Activated B cell treated with CpG ODN at 0.5 μM for 24 hours (primary cell): ENCODE results near the gene ULBP3. TPM values are rescaled to one million over a fixed set of nuclear protein-coding genes. Genes with fewer than 3 reads are reported as not detected.

Source experiments
- ATAC-seq: fragments of 200-7000 bp; cut with Tn5 transposase; one replicate; pipeline ENCODE4 v1.10.0; 2021; ENCODE audit warnings: low read depth, mild to moderate bottlenecking, moderate library complexity
- CTCF ChIA-PET: fragments of 350-600 bp; sonication (Branson Sonifier 250); formaldehyde crosslinking; loops from one replicate; lab custom pipeline; 2021; ENCODE audit warnings: antibody characterized with exemption; lab: Charles Lee
- POLR2A ChIA-PET: fragments of 350-600 bp; sonication (Branson Sonifier 250); formaldehyde crosslinking; loops from one replicate; lab custom pipeline; 2021; ENCODE audit warnings: antibody characterized with exemption; lab: Charles Lee
- DNase-seq: peaks from one replicate; pipeline ENCODE4 v3.0.0; 2022
- H3K27ac Mint-ChIP-seq: one replicate; pipeline ENCODE4 v1.8.0; 2020; ENCODE audit warnings: mixed read lengths
- H3K27me3 Mint-ChIP-seq: one replicate; pipeline ENCODE4 v1.8.0; 2021; ENCODE audit warnings: mixed read lengths
- H3K36me3 Mint-ChIP-seq: one replicate; pipeline ENCODE4 v1.8.0; 2021; ENCODE audit warnings: low read depth, mixed read lengths
- H3K4me1 Mint-ChIP-seq: one replicate; pipeline ENCODE4 v1.8.0; 2021; ENCODE audit warnings: mixed read lengths
- H3K4me3 Mint-ChIP-seq: one replicate; pipeline ENCODE4 v1.8.0; 2020; ENCODE audit warnings: mild to moderate bottlenecking, mixed read lengths
- H3K9me3 Mint-ChIP-seq: one replicate; pipeline ENCODE4 v1.8.0; 2020; ENCODE audit warnings: mixed read lengths
- intact Hi-C: fragments of 100-400 bp; cut with micrococcal nuclease; formaldehyde crosslinking; loops from one replicate; pipeline ENCODE4 v1.15.1; 2024
- total RNA-seq: library from RNA; stranded (reverse); gene quantifications from 2 replicates; pipeline ENCODE4 v1.2.3, GENCODE V29; 2022
- TF ChIP-seq, protein P1 (sequence below): fragments of 200-600 bp; IDR thresholded peaks from one replicate; pipeline ENCODE4 v1.8.0; 2022; ENCODE audit warnings: antibody characterized with exemption, mild to moderate bottlenecking

ULBP3 gene
- total RNA-seq, 1 donor from 2014 or later = 0.80 TPM

- intact Hi-C loops = no loop called here
- CTCF ChIA-PET = no interaction called here
- ATAC-seq (no peak), DNase-seq (no peak)
- H3K36me3 Mint-ChIP-seq = no peaks in the 10 kb centered on the region
- H3K4me1 Mint-ChIP-seq = no peaks in the 10 kb centered on the region
- POLR2A ChIA-PET = no interaction called here
- TF ChIP-seq, protein P1, sequence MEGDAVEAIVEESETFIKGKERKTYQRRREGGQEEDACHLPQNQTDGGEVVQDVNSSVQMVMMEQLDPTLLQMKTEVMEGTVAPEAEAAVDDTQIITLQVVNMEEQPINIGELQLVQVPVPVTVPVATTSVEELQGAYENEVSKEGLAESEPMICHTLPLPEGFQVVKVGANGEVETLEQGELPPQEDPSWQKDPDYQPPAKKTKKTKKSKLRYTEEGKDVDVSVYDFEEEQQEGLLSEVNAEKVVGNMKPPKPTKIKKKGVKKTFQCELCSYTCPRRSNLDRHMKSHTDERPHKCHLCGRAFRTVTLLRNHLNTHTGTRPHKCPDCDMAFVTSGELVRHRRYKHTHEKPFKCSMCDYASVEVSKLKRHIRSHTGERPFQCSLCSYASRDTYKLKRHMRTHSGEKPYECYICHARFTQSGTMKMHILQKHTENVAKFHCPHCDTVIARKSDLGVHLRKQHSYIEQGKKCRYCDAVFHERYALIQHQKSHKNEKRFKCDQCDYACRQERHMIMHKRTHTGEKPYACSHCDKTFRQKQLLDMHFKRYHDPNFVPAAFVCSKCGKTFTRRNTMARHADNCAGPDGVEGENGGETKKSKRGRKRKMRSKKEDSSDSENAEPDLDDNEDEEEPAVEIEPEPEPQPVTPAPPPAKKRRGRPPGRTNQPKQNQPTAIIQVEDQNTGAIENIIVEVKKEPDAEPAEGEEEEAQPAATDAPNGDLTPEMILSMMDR = no peak
- no peaks in the 10 kb centered on the region for H3K9me3 Mint-ChIP-seq
- peaks cover 48% of the 10 kb centered on the region for H3K27me3 Mint-ChIP-seq
- H3K4me3 Mint-ChIP-seq = no peak overlapping the region
- H3K27ac Mint-ChIP-seq = no peak overlapping the region
Measured at GRCh38 chr6:150046943-150047342, 22.0 kb downstream of the ULBP3 start.

- ChIA-PET POLR2A (no interaction called here), CTCF (no interaction called here)
- H3K4me1 Mint-ChIP-seq = no peaks in the 10 kb centered on the region
- peaks cover 56% of the 10 kb centered on the region for H3K27me3 Mint-ChIP-seq
- H3K9me3 Mint-ChIP-seq = no peaks in the 10 kb centered on the region
- H3K27ac Mint-ChIP-seq = no peak overlapping the region
- DNase-seq (no peak), ATAC-seq (no peak)
- intact Hi-C loops = no loop called here
- TF ChIP-seq, protein P1 = no peak
- no peaks in the 10 kb centered on the region for H3K36me3 Mint-ChIP-seq
- H3K4me3 Mint-ChIP-seq = no peak overlapping the region
Measured at GRCh38 chr6:150044621-150045145, 24.2 kb downstream of the ULBP3 start.

DNA sequence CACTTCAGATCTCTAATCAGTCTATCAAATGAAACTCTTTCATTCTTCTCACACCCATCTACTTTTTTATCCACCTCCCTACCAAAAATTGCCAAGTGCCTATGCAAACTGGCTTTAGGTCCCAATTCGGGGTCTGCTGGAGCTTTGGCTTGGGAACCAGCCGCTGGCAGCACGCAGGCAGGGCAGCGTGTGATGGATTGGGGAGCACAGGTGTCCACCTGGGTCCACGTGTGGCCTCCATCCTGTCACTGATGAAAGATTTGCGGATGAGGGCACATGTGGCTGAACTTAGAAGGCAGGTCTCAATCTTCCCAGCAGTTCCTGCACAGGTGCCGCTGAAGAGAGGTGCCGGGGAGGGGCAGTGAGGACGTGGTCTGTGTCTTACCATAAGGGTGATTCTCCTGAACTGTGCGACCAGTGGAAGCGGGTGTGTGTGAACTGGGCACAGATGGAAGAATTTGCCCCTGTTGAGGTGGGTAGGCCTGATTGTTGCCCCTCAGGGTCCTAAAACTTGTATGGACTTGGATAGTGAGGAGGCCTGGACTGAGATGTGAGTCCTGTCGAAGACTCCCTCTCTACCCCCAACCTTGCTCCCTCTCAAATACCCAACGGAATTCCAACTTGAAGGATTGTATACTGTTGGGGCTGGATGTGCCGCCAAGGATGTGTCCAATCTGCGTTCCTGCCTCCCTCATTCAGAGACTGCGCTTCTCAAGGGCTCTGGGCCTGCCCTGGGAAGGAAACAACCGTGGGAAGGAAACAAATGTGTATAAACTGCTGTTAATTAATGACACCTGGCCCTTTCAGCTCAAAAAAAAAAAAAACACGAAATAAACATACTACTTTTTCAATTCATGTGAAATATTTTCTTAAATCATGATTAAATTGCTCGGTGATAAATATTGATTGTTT is 25.2 kb downstream of the ULBP3 start:
- Mint-ChIP-seq H3K4me3 (no peak overlapping the region), H3K9me3 (no peaks in the 10 kb centered on the region), H3K27me3 (peaks cover 65% of the 10 kb centered on the region), H3K27ac (no peak overlapping the region), H3K4me1 (no peaks in the 10 kb centered on the region), H3K36me3 (no peaks in the 10 kb centered on the region)
- DNase-seq (no peak), ATAC-seq (no peak)
- CTCF ChIA-PET = no interaction called here
- TF ChIP-seq, protein P1 = no peak
- intact Hi-C loops = no loop called here
- POLR2A ChIA-PET = no interaction called here

DNA sequence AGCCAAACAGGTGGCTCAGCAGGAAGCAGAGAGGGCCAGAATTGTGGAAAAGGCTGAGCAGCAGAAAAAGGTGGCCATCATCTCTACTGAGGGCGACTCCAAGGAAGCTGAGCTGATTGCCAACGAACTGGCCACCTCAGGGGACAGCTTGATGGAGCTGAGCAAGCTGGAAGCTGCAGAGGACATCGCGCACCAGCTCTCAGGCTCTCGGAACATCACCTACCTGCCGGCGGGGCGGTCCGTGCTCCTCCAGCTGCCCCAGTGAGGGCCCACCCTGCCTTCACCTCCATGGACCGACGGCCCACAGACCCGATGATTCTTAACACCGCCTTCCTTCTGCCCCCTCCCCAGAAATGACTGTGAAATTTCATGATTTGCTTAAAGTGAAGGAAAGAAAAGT is 25.8 kb downstream of the ULBP3 start:
- peaks cover 68% of the 10 kb centered on the region for H3K27me3 Mint-ChIP-seq
- no peaks in the 10 kb centered on the region for H3K9me3 Mint-ChIP-seq
- no peaks in the 10 kb centered on the region for H3K36me3 Mint-ChIP-seq
- DNase-seq (no peak), ATAC-seq (no peak)
- ChIA-PET CTCF (no interaction called here), POLR2A (no interaction called here)
- TF ChIP-seq, protein P1 = no peak
- no peaks in the 10 kb centered on the region for H3K4me1 Mint-ChIP-seq
- intact Hi-C loops = no loop called here
- no peak overlapping the region for H3K27ac Mint-ChIP-seq
- H3K4me3 Mint-ChIP-seq = no peak overlapping the region

- Mint-ChIP-seq H3K27me3 (peaks cover 66% of the 10 kb centered on the region), H3K27ac (no peak overlapping the region), H3K36me3 (no peaks in the 10 kb centered on the region), H3K9me3 (no peaks in the 10 kb centered on the region), H3K4me1 (peaks cover 8% of the 10 kb centered on the region), H3K4me3 (no peak overlapping the region)
- ChIA-PET POLR2A (no interaction called here), CTCF (no interaction called here)
- no peak for DNase-seq
- intact Hi-C loops = no loop called here
- TF ChIP-seq, protein P1 = no peak
- ATAC-seq = no peak
Measured at GRCh38 chr6:150038202-150039062, 30.5 kb downstream of the ULBP3 start.
